LNCaP clone FGC (cell line): ENCODE measurements around the gene SUMO2.

ENCODE experiments used
- DNase-seq: peaks from one replicate; pipeline ENCODE4 v3.0.0-alpha.2; 2011; ENCODE audit warnings: low read depth
- H3K4me3 ChIP-seq: 2 replicates; pipeline ENCODE4 v1.5.1; 2011; ENCODE audit warnings: mild to moderate bottlenecking, low read depth, low read length, control low read depth
- TF ChIP-seq, protein P1 (sequence below): IDR thresholded peaks from 2 replicates; pipeline ENCODE4 v1.5.1; 2012; ENCODE audit warnings: mild to moderate bottlenecking; ENCODE audit not compliant: control insufficient read depth, insufficient read depth; ENCODE audit errors: extremely low read depth

The SUMO2 gene

DNA sequence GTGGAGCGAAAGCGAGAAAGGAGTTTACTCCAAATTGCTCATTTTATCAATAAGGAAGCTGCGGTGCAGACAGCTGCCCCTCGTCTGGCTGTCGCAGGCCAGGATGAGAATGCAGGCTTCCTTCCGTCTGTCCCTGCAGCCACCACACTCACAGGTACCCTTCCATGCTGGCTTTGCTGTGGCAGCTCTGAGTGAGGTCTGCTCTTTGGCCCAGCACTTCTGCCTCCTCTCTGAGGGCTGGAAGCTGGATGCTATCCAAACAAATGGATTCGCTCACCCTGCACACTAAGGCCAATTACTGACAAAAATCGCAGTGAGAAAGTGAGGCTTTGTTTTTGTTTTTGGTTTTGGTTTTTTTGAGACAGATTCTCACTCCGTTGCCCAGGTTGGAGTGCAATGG is 66.0 kb downstream of the SUMO2 start:
- H3K4me3 ChIP-seq: no peak overlapping the region
- TF ChIP-seq, protein P1, sequence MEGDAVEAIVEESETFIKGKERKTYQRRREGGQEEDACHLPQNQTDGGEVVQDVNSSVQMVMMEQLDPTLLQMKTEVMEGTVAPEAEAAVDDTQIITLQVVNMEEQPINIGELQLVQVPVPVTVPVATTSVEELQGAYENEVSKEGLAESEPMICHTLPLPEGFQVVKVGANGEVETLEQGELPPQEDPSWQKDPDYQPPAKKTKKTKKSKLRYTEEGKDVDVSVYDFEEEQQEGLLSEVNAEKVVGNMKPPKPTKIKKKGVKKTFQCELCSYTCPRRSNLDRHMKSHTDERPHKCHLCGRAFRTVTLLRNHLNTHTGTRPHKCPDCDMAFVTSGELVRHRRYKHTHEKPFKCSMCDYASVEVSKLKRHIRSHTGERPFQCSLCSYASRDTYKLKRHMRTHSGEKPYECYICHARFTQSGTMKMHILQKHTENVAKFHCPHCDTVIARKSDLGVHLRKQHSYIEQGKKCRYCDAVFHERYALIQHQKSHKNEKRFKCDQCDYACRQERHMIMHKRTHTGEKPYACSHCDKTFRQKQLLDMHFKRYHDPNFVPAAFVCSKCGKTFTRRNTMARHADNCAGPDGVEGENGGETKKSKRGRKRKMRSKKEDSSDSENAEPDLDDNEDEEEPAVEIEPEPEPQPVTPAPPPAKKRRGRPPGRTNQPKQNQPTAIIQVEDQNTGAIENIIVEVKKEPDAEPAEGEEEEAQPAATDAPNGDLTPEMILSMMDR: no peak
- no peak for DNase-seq
